IMR-90 (cell line): ENCODE measurements around the gene CUL9.

Source experiments
- BHLHE40 ChIP-seq: fragments of 150-350 bp; IDR thresholded peaks from 2 replicates; pipeline ENCODE4 v1.6.1; 2016; ENCODE audit warnings: mild to moderate bottlenecking, low read depth, low read length
- CEBPB ChIP-seq: IDR thresholded peaks from 2 replicates; pipeline ENCODE4 v1.6.1; 2012; ENCODE audit warnings: low read depth, low read length, improper control_type of control experiment
- CTCF ChIP-seq: conservative IDR thresholded peaks from 2 replicates; pipeline ENCODE4 v1.5.1; 2012; ENCODE audit warnings: mild to moderate bottlenecking, low read depth, low read length, improper control_type of control experiment
- POLR2A ChIP-seq: IDR thresholded peaks from 2 replicates; pipeline ENCODE4 v1.6.1; 2012; ENCODE audit warnings: mild to moderate bottlenecking, low read depth, low read length
- SMC3 ChIP-seq: fragments of 150-350 bp; IDR thresholded peaks from 2 replicates; pipeline ENCODE4 v1.6.1; 2016; ENCODE audit warnings: low read depth, mild to moderate bottlenecking, antibody characterized with exemption, low read length, moderate library complexity

GRCh38 chr6:43203718-43204095, 21.7 kb downstream of the CUL9 start:
- TF ChIP-seq CTCF (no peak), CEBPB (no peak), POLR2A (no peak), SMC3 (no peak), BHLHE40 (no peak)
